Endothelial cell of umbilical vein (primary cell): ENCODE data around the gene SLC8A1. TPM values are rescaled to one million over a fixed set of nuclear protein-coding genes. Genes with fewer than 3 reads are reported as not detected.

Experiments used
- BruUV-seq: library from RNA; stranded (reverse); fragments of 400-500 nt; replicated peaks from 2 replicates; lab custom pipeline; 2021; lab: Mats Ljungman, UMichigan
- CTCF ChIA-PET: fragments of 300-600, 350-600 bp; sonication (Branson Sonifier 250); formaldehyde crosslinking; loops from one replicate; lab custom pipeline; 2021; ENCODE audit warnings: antibody characterized with exemption, inconsistent platforms; lab: Charles Lee
- POLR2A ChIA-PET: fragments of 300-600, 350-600 bp; sonication (Branson Sonifier 250); formaldehyde crosslinking; loops from one replicate; lab custom pipeline; 2021; ENCODE audit warnings: antibody characterized with exemption, inconsistent platforms; lab: Charles Lee
- DNase-seq: peaks from one replicate; pipeline ENCODE4 v3.0.0-alpha.2; 2011; ENCODE audit warnings: low read depth, low spot score
- FAIRE-seq: peaks from 2 replicates; lab custom pipeline; 2011; peaks lifted over from hg19 to GRCh38; lab: Jason Lieb, UNC
- H2AFZ ChIP-seq: 2 replicates; pipeline ENCODE4 v1.6.0; 2012; ENCODE audit warnings: low read depth, low read length, control low read depth, inconsistent platforms
- H3K27ac ChIP-seq: 2 replicates; pipeline ENCODE4 v1.5.1; 2011; ENCODE audit warnings: low read depth, mild to moderate bottlenecking, control low read depth, low read length, moderate library complexity; ENCODE audit not compliant: insufficient read depth
- H3K27me3 ChIP-seq, 2 experiments: 2 replicates each; pipeline versions ENCODE4 v1.6.0 to v1.6.1; 2011; ENCODE audit warnings: low read length in 2 of 2, mixed read lengths in 1 of 2; ENCODE audit not compliant: control insufficient read depth in 2 of 2, insufficient read depth in 2 of 2
- H3K36me3 ChIP-seq, 2 experiments: 2 replicates in 1 of 2; 3 replicates in 1 of 2; pipeline ENCODE4 v1.5.1; 2011; ENCODE audit warnings: low read length in 2 of 2, mild to moderate bottlenecking in 1 of 2, moderate library complexity in 1 of 2; ENCODE audit not compliant: control insufficient read depth in 2 of 2, insufficient read depth in 2 of 2; ENCODE audit errors: extremely low read depth in 1 of 2
- H3K4me1 ChIP-seq: 3 replicates; pipeline ENCODE4 v1.5.1; 2011; ENCODE audit warnings: mild to moderate bottlenecking, low read length; ENCODE audit not compliant: control insufficient read depth, insufficient read depth; ENCODE audit errors: extremely low read depth
- H3K4me2 ChIP-seq: 2 replicates; pipeline ENCODE4 v1.6.1; 2011; ENCODE audit warnings: low read length, control low read depth, mixed read lengths; ENCODE audit not compliant: insufficient read depth
- H3K4me3 ChIP-seq, 3 experiments: fragments of 200-600 bp in 1 of 3; sonication (generic), shearing (Covaris generic) in 1 of 3; replicated peaks in 1 of 3; 2 replicates each; pipeline ENCODE4 v1.5.1; 2011 to 2016; ENCODE audit warnings: control low read depth in 3 of 3, low read length in 3 of 3, mild to moderate bottlenecking in 2 of 3, inconsistent platforms in 1 of 3, low read depth in 1 of 3, moderate library complexity in 1 of 3; ENCODE audit not compliant: insufficient read depth in 1 of 3
- H3K79me2 ChIP-seq: 2 replicates; pipeline ENCODE4 v1.6.0; 2012; ENCODE audit warnings: low read length, inconsistent platforms; ENCODE audit not compliant: control insufficient read depth, insufficient read depth
- H3K9ac ChIP-seq: replicated peaks from 2 replicates; pipeline ENCODE3; 2011; ENCODE audit warnings: low read length, control low read depth; ENCODE audit not compliant: insufficient read depth; ENCODE audit errors: extremely low read depth
- H3K9me1 ChIP-seq: replicated peaks from 3 replicates; pipeline ENCODE4 v1.6.0; 2011; ENCODE audit warnings: mild to moderate bottlenecking, low read length; ENCODE audit not compliant: control insufficient read depth, insufficient read depth; ENCODE audit errors: extremely low read depth
- H3K9me3 ChIP-seq: replicated peaks from 2 replicates; pipeline ENCODE4 v1.5.1; 2012; ENCODE audit warnings: low read length, inconsistent platforms; ENCODE audit not compliant: control insufficient read depth, insufficient read depth
- H4K20me1 ChIP-seq: replicated peaks from 2 replicates; pipeline ENCODE3; 2011; ENCODE audit warnings: mild to moderate bottlenecking, low read length; ENCODE audit not compliant: control insufficient read depth, insufficient read depth; ENCODE audit errors: extremely low read depth
- CTCF ChIP-seq, 2 donors: IDR thresholded peaks; 1 replicate in 1 of 2; 2 replicates in 1 of 2; pipeline ENCODE4 v1.5.1; 2011; ENCODE audit warnings: low read length in 2 of 2, mild to moderate bottlenecking in 2 of 2, moderate library complexity in 2 of 2, control low read depth in 1 of 2, inconsistent platforms in 1 of 2, low read depth in 1 of 2; ENCODE audit not compliant: insufficient read depth in 1 of 2; ENCODE audit errors: extremely low read depth in 1 of 2
- EZH2 ChIP-seq: IDR thresholded peaks from 2 replicates; pipeline ENCODE4 v1.6.1; 2012; ENCODE audit warnings: borderline replicate concordance, low read depth, mild to moderate bottlenecking, moderate library complexity, low read length, inconsistent platforms; ENCODE audit not compliant: severe bottlenecking
- FOS ChIP-seq: IDR thresholded peaks from 2 replicates; pipeline ENCODE4 v1.6.1; 2011; ENCODE audit warnings: mild to moderate bottlenecking, low read length, moderate library complexity, borderline replicate concordance; ENCODE audit not compliant: insufficient read depth
- GATA2 ChIP-seq: IDR thresholded peaks from 2 replicates; pipeline ENCODE4 v1.7.0; 2011; ENCODE audit warnings: low read depth, mild to moderate bottlenecking, moderate library complexity, mixed read lengths, low read length; ENCODE audit not compliant: insufficient read length, insufficient read depth
- JUN ChIP-seq: IDR thresholded peaks from 2 replicates; pipeline ENCODE4 v1.6.1; 2011; ENCODE audit warnings: borderline replicate concordance, low read depth; ENCODE audit not compliant: insufficient read length, insufficient read depth
- MAX ChIP-seq: IDR thresholded peaks from 2 replicates; pipeline ENCODE4 v1.6.1; 2011; ENCODE audit not compliant: insufficient read depth, insufficient read length
- MYC ChIP-seq: IDR thresholded peaks from one replicate; pipeline ENCODE4 v1.6.1; 2011; ENCODE audit warnings: mild to moderate bottlenecking, low read depth, low read length
- POLR2A ChIP-seq: IDR thresholded peaks from 2 replicates; pipeline ENCODE4 v1.6.1; 2012; ENCODE audit warnings: low read depth, mild to moderate bottlenecking, control low read depth, low read length
- POLR2AphosphoS5 ChIP-seq: IDR thresholded peaks from 2 replicates; pipeline ENCODE4 v1.6.1; 2012; ENCODE audit warnings: low read depth, mild to moderate bottlenecking, control low read depth, low read length, moderate library complexity; ENCODE audit not compliant: insufficient read depth
- dilution Hi-C: fragments of 300-500 bp; cut with MboI; formaldehyde crosslinking; loops from one replicate; pipeline ENCODE4 v1.15.0; 2019; ENCODE audit warnings: low sequenced_read_pairs; ENCODE audit not compliant: extremely low pct_ligation_motif_present
- intact Hi-C: fragments of 100-400 bp; cut with micrococcal nuclease; formaldehyde crosslinking; loops from one replicate; pipeline ENCODE4 v1.10.0; 2022
- polyA plus RNA-seq, 4 experiments: library from polyadenylated mRNA; depleted of rRNA in 3 of 4; stranded (reverse) in 3 of 4; unstranded in 1 of 4; fragments of >200 nt; gene quantifications; 2 replicates each; pipeline versions ENCODE4 v1.2.1 to v1.2.3, GENCODE V29; 2011 to 2012; ENCODE audit warnings: missing spikeins in 1 of 4
- total RNA-seq: library from RNA; stranded (reverse); gene quantifications from 2 replicates; pipeline ENCODE4 v1.2.3, GENCODE V29; 2021

The SLC8A1 gene
- total and polyA plus RNA-seq, 2 donors (not counting 3 experiments of a cell fraction or from before 2014, with no cell fraction given): 0.19 to 1.8 TPM

GRCh38 chr2:40384233-40384632 is 67.7 kb downstream of the SLC8A1 start:
- no peak for DNase-seq
- POLR2A ChIA-PET: no interaction called here
- Histone ChIP-seq H2AFZ (no peak overlapping the region), H3K27me3 (no peaks in the 10 kb centered on the region), H3K9ac (no peak overlapping the region), H3K4me2 (no peak overlapping the region), H3K9me1 (no peaks in the 10 kb centered on the region), H3K79me2 (no peaks in the 10 kb centered on the region), H3K4me3 (no peak overlapping the region), H3K27ac (no peak overlapping the region), H3K4me1 (no peaks in the 10 kb centered on the region), H3K36me3 (no peaks in the 10 kb centered on the region), H3K9me3 (peaks cover 4% of the 10 kb centered on the region), H4K20me1 (no peaks in the 10 kb centered on the region)
- no peak for FAIRE-seq
- CTCF ChIA-PET: no interaction called here
- BruUV-seq: no TSS peak
- no peak for TF ChIP-seq GATA2
- TF ChIP-seq EZH2: no peak
- no peak for TF ChIP-seq JUN
- no peak for TF ChIP-seq MYC
- TF ChIP-seq CTCF (IDR thresholded peaks at IDR 0.05; ENCODE audit: extremely low read depth in 1 of 2, insufficient read depth in 1 of 2, low read depth in 1 of 2, low read length in 2 of 2): no peak
- TF ChIP-seq MAX: no peak
- no peak for TF ChIP-seq POLR2A
- TF ChIP-seq POLR2AphosphoS5: no peak
- no peak for TF ChIP-seq FOS
- dilution Hi-C loops (no loop called here), intact Hi-C loops (no loop called here)
